ENCODE data around the gene GNB2.
"Not testable (repeated sequence)": the region's sequence is repeated elsewhere in the genome, so short reads cannot be mapped to it uniquely, and the experiment has no call there.

Gene GNB2

GRCh38 chr7:100673302-100673941 is at the start of gene GNB2:
TSS of gene GNB2 (plus strand) at chr7:100673740. CDS start at chr7:100676266, 2,526 bp downstream.
- peak; percentile 100 for DNase-seq

- DNase-seq, result no peak
These were observed 49.4 kb upstream of the GNB2 start for GRCh38 chr7:100623951-100624824.

DNA sequence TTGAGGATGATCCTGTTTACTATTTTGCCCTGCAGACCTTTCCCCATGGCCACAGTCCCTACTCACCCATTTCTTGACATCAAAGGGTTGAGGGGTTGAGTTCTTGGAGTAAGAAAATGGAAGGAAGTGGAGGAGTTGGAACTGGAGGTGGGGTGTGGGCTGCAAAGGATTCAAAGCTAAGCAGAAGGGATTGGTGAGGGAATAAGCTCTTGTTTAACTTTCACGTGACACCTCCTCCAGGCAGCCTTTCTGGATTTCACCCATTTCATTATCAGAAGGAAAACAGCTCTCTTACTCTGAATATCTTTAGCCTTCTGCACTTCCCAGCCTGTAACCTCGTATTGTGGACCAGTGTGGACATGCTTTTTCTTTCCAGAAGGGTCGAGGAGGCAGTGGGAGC is 47.5 kb upstream of the GNB2 start:
- DNase-seq, result no peak

DNA sequence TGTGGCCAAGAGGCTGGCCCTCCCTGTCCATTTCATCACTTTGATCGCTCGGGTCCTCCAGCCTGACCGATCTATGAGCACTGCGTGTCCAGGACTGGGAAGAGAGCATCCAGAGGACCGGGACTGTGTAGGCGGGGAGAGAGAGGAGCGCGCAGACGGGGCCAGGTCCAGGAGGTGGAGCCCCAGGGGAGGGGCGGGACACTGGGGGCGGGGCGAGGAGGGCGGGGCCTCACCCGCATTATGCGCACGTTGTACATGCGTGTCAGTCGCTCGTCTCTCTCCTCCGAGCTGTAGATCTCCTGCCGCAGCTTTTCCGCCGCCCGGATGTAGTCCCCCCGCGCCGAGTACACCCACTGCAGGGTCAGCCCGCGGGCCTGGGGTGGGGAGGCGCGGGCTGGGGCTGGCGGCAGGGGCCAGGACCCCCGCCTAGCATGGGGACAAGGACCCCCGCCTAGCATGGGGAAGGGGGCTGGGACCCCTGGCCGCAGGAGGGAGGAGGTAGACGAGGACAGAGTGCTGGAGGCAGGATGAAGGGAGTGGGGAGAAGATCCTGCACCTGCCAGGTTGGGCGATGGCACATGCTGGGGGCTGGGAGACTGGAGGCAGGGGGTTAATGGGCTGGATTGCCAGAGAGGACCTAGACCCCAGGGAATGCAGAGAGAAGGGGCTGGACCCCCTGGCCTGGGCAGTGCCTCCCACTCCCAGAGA is 46.9 kb upstream of the GNB2 start:
- peak; percentile 90 to 91 for DNase-seq

GRCh38 chr7:100627238-100627549 is 46.3 kb upstream of the GNB2 start:
- DNase-seq, result no peak

- peak; percentile 38 to 53 for DNase-seq
These were observed 44.3 kb upstream of the GNB2 start for GRCh38 chr7:100629117-100629716.

- no peak for DNase-seq
These were observed 43.5 kb upstream of the GNB2 start for GRCh38 chr7:100630066-100630465.

DNA sequence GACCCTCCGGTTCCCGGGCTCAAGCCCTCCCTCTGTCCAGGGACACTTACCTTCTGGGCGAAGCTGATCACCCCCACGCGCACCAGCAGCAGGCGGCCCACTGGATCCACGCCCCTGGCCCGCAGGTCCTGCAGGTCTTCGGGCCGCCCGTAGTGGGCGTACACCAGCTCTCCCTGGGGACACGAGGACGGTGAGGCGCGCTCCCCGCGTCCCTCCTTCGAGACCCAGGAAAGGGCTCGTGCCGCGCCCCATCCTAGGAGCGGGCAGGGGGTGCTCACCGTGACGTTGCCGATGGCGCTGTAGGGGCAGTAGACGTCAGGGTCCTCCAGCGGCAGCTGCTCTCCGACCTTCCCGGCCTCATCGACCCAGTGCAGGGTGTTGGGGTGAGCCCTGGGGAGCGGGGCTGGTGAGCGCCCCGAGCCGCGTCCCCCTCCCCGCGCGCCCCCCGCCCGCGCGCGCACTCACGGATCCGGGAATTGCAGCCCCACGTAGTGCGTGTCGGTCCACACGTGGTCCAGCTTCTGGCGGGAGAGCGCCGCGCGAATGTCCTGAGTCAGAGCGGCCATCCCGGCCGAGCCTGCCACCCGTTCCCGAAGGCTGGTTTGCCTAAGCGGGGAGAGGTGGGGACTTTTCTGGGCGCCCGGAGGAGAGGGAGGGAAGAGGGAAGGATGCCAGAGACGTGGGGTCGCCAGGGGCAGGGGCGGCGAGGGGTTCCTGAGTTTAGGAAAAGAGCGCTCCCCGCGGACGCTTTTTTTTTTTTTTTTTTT is 40.4 kb upstream of the GNB2 start:
- peak; percentile 75 to 78 for DNase-seq

GRCh38 chr7:100639995-100640516 is 33.5 kb upstream of the GNB2 start:
- no peak for DNase-seq

DNA sequence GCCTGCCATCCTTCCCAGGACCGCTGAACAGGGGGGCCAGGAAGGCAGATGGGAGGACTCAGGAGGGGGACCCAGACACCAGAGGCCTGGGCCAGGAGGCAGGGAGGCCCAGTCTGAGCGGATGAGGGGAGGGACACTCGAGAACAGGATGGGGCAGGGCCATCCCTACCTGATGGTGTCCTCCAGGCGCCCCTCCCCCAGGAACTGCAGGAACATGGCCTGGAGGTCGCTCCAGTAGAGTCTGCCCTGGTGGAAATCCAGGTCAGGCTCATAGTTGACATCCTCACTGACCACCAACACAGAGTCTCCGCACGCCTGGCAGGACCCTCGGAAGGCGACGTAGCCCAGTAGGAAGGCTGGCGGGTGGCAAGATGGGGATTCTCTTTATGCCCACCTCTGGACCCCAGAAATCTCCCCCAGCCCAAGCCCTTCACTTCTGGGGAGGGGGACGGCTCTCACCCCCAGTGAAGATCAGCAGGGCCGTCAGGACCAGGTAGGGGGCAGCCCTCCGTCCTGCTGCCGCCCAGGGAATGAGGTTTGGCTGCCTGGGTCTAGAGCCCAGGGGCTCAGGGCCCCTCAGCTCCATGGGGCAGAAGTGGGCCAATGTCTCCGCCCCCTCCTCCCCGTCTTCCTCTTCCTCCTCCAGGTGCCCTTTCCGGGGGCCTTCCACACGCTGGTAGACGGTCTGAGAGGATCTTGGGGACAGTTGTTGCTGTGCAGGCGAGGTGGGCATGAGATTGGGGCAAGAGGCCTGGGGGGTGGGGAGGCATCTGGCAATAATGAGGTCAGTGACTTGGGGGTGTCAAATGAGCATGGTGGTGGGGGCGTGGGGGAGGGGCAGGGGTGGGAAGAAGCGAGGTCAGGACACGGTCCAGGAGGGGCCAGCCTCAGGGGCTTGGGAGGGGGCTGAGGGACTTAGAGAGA is 32.8 kb upstream of the GNB2 start:
- no peak for DNase-seq

GRCh38 chr7:100641463-100641859 is 32.1 kb upstream of the GNB2 start, which contains the start of gene TFR2:
TSS of gene TFR2 (minus strand) at chr7:100641552. CDS start at chr7:100641509, 43 bp downstream.
- no peak for DNase-seq

- no peak for DNase-seq
These were observed 31.5 kb upstream of the GNB2 start for GRCh38 chr7:100641860-100642533.

GRCh38 chr7:100642534-100642907 is 31.0 kb upstream of the GNB2 start:
- DNase-seq, result peak; percentile 44 to 54

GRCh38 chr7:100649826-100650565 is 23.5 kb upstream of the GNB2 start:
- no peak for DNase-seq

DNA sequence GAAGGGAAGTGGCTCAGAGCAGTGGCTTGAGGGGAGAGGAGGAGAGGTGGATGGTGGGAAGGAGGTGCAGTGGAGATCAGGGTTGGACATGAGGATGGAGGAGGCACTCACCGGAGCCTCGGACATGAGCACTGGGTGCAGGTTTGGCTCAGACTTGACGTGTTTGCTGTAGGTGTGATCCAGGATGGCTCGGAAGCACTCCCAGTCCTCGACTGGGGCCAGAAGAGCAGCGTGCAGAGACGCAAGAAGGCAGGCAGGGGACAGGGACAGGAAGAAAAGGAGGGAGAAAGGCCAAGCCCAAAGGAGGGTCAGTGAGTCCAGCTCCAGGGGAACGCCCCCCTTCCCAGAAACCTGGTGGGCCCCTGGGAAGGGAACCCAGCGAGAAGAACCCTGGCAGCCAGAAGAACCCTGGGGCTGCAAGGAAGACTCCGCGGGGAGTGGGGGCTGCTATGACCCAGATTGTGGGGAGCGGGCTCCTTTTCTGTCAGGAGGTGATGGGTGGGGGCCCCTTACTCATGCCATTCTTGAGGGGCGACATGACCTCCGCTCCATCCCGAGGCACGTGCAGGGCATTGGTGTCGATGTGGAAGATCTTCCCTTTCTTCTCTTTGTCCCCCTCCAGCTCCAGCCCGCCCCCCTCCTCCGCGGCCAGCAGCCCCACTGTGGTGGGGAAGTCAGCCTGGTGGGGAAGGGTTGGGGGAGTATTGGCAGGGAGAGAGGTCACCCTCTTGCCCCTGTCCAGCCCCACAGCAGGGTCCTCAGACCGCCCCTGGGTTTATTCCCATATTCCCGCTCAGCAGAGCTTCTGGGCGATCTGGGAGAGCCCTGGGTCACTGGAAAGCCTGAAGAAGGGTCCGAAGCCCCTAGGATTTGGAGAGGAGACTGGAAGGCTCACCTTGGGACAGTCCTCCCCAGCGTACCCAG is 18.4 kb upstream of the GNB2 start:
- DNase-seq, result no peak

- DNase-seq, result peak; percentile 70 to 76
These were observed 17.4 kb upstream of the GNB2 start, which contains the start of gene ACTL6B for GRCh38 chr7:100655908-100656674. TSS of gene ACTL6B (minus strand) at chr7:100656448. CDS start at chr7:100656354, 94 bp downstream.

DNA sequence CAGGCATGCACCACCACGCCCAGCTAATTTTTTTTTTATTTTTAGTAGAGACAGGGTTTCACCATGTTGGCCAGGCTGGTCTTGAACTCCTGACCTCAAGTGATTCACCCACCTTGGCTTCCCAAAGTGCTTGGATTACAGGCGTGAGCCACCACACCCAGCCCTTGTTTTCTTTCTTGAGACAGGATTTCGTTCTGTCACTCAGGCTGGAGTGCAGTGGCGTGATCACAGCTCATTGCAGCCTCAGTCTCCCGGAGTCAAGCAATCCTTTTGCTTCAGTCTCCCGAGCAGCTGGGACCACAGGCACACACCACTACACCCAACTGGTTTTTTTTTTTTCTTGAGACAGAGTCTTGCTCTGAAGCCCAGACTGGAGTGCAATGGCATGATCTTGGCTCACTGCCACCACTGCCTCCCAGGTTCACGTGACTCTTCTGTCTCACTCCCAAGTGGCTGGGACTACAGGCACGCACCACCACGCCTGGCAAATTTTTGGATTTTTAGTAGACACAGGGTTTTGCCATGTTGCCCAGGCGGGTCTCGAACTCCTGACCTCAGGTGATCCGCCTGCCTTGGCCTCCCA is 11.3 kb upstream of the GNB2 start:
- not testable (repeated sequence) for DNase-seq

Measured in activated CD4-positive, alpha-beta T cell treated with anti-CD3 and anti-CD28 coated beads, Interleukin-2, amount 50 U/mL, for 48 hours (primary cell).